Activated CD8-positive, alpha-beta T cell treated with anti-CD3 and anti-CD28 coated beads, Interleukin-2, amount 10 ng/mL, durations not matched to agents 7 days and 5 days (primary cell): ENCODE data around the gene RAB6B. TPM values are rescaled to one million over a fixed set of nuclear protein-coding genes. Genes with fewer than 3 reads are reported as not detected.

Experiments used
- ATAC-seq: fragments of 150-1000 bp; cut with Tn5 transposase; one replicate; pipeline ENCODE4 v1.10.0; 2021; ENCODE audit warnings: moderate library complexity
- CTCF ChIA-PET: fragments of 350-600 bp; sonication (Branson Sonifier 250); formaldehyde crosslinking; loops from one replicate; lab custom pipeline; 2021; ENCODE audit warnings: antibody characterized with exemption; lab: Charles Lee
- POLR2A ChIA-PET: fragments of 350-600 bp; sonication (Branson Sonifier 250); formaldehyde crosslinking; loops from one replicate; lab custom pipeline; 2021; ENCODE audit warnings: antibody characterized with exemption; lab: Charles Lee
- DNase-seq: peaks from one replicate; pipeline ENCODE4 v3.0.0-alpha.2; 2020
- H3K27ac Mint-ChIP-seq: one replicate; pipeline ENCODE4 v1.8.0; 2021; ENCODE audit warnings: mild to moderate bottlenecking, mixed read lengths
- H3K27me3 Mint-ChIP-seq: one replicate; pipeline ENCODE4 v1.8.0; 2021; ENCODE audit warnings: low read depth, mixed read lengths
- H3K36me3 Mint-ChIP-seq: one replicate; pipeline ENCODE4 v1.8.0; 2021; ENCODE audit warnings: low read depth, mixed read lengths
- H3K4me1 Mint-ChIP-seq: one replicate; pipeline ENCODE4 v1.8.0; 2021; ENCODE audit warnings: low read depth, mixed read lengths
- H3K4me3 Mint-ChIP-seq: one replicate; pipeline ENCODE4 v1.8.0; 2021; ENCODE audit warnings: mild to moderate bottlenecking, mixed read lengths
- H3K9me3 Mint-ChIP-seq: one replicate; pipeline ENCODE4 v1.8.0; 2022; ENCODE audit warnings: mixed read lengths; ENCODE audit not compliant: insufficient read depth
- total RNA-seq, 2 experiments: library from RNA; stranded (reverse); gene quantifications; one replicate each; pipeline ENCODE4 v1.2.3, GENCODE V29; 2021

Gene RAB6B
- total RNA-seq, 2 experiments from 2014 or later, result 0.68 to 1.2 TPM

DNA sequence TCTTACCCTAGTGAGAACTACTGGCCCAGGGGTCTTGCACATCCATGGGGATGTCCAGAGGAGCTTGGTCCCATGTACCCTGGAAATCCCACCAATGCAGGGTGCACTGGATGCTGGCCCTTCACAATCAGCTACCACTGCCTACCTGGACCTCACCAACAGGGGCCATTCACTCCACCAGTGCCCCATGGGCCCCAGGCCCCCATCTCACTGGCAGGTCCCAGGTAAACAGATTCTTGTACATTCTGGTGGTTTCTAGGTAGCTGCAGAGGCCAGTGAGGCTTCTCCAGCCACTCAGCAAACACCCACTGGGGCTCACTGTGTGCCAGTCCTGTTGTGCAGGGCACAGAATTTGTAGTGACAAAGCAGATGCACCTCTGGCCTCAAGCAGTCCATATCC, 24.9 kb downstream of the RAB6B start:
- CTCF ChIA-PET, result no interaction called here
- POLR2A ChIA-PET, result no interaction called here
- DNase-seq (no peak), ATAC-seq (no peak)
- Mint-ChIP-seq H3K27ac (no peak overlapping the region), H3K4me3 (no peak overlapping the region), H3K36me3 (no peaks in the 10 kb centered on the region), H3K4me1 (no peaks in the 10 kb centered on the region), H3K27me3 (peaks cover 24% of the 10 kb centered on the region), H3K9me3 (no peaks in the 10 kb centered on the region)

DNA sequence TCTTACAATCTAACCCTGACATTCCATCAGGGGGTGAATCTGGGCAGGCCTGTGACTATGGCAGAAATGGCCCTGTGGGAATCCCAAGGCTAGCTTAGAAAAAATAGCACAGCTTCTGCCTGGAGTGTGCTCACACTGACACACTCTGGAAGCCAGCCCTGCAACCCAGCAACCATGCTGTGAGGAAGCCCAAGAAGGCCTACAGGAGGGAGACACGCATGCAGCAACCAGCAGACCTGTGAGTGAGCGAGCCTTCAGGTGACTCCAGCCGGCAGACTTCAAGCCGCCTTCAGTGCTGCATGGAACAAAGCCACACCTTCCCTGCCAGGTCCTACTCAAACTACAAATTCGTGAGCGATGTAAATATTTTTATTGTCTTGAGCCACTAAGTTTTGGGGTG, 26.1 kb downstream of the RAB6B start:
- Mint-ChIP-seq H3K27me3 (peaks cover 18% of the 10 kb centered on the region), H3K27ac (no peak overlapping the region), H3K4me3 (no peak overlapping the region), H3K9me3 (no peaks in the 10 kb centered on the region), H3K36me3 (no peaks in the 10 kb centered on the region), H3K4me1 (no peaks in the 10 kb centered on the region)
- ChIA-PET CTCF (no interaction called here), POLR2A (no interaction called here)
- no peak for ATAC-seq
- no peak for DNase-seq

DNA sequence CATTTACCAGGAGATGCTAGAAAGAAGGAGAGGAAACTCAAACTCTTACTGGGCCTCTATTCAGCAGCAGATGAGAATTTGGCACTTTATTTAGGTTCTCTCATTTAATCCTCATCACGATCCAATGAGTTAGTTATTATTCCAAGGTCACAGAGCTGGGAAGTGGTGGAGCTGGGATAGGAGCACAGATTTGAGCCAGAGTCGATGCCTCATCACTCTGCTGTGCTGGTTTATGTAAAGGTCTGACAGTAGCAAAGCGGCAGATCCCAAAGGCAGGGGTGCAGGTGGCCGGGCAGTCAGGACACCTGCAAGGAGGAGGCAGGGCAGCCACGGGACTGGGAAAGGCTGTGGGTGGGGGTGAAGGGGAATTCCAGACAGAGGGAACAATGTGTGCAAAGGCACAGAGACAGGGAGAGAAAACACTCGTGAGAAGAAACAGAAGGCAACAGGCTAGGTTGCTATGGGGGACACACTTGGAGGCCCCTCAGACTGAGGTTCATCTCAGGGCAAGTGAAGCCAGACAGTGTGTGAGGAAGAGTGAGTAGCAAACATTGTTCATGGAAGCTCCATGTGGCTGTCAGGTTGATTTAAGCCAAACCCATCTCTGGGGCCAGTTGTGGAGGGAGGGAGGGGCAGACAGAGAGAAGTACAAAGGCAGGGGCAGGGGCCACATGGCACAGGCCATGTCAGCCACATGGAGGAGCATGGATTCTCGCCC, 26.8 kb downstream of the RAB6B start:
- Mint-ChIP-seq H3K27me3 (peaks cover 17% of the 10 kb centered on the region), H3K36me3 (no peaks in the 10 kb centered on the region), H3K9me3 (no peaks in the 10 kb centered on the region), H3K4me3 (no peak overlapping the region), H3K4me1 (no peaks in the 10 kb centered on the region), H3K27ac (no peak overlapping the region)
- DNase-seq (no peak), ATAC-seq (no peak)
- ChIA-PET CTCF (no interaction called here), POLR2A (no interaction called here)

DNA sequence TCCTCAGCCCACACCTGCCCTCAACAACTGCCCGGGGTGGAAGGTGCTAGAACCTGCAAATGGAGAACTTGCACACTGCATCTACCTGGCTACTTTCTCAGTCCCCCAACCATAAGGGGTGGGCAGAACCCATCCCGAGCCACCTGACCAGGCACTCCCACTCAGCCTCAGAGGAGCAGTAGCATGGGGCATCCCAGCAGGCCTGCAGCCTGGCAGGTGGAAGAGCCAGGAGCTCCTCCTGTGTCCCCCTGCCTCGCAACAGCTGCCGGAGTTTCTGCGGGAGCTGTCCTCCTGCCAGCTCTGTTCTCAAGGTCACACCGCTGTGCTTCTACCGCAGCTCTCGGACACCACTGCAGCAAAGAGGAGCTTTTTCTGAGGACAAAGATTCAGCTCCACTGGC, 27.5 kb downstream of the RAB6B start:
- ChIA-PET POLR2A (no interaction called here), CTCF (interaction anchor here (0.6 kb wide), 1 partner anchor 8 kb away, joined by 3 read pairs; no protein-coding TSS in a partner anchor)
- no peak for DNase-seq

DNA sequence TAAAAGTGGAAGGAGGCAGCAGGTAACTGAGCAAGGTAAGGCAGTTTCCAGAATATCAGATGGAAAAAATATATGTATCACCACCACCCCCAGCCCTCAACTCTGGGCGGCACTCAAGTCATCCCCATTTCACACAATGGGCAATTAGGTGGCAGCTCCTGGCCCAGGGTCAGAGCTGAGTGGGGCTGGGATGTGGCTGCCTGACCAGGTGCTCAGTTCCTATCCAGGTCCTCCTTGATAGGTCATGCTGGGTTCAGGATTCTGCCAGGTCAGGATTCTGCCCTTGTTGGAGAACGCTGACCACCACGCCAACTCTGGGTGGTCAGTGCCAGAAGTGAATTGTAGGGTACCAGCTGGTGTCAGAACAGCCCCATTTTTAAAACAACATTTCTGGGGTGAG, 29.5 kb downstream of the RAB6B start:
- CTCF ChIA-PET, result no interaction called here
- no peaks in the 10 kb centered on the region for H3K4me1 Mint-ChIP-seq
- POLR2A ChIA-PET, result no interaction called here

More for the DNA sequence above, 27.5 kb downstream of the RAB6B start:
- Mint-ChIP-seq H3K4me3 (no peak overlapping the region), H3K27ac (no peak overlapping the region), H3K9me3 (no peaks in the 10 kb centered on the region), H3K4me1 (no peaks in the 10 kb centered on the region), H3K36me3 (no peaks in the 10 kb centered on the region), H3K27me3 (peaks cover 15% of the 10 kb centered on the region)
- no peak for ATAC-seq

DNA sequence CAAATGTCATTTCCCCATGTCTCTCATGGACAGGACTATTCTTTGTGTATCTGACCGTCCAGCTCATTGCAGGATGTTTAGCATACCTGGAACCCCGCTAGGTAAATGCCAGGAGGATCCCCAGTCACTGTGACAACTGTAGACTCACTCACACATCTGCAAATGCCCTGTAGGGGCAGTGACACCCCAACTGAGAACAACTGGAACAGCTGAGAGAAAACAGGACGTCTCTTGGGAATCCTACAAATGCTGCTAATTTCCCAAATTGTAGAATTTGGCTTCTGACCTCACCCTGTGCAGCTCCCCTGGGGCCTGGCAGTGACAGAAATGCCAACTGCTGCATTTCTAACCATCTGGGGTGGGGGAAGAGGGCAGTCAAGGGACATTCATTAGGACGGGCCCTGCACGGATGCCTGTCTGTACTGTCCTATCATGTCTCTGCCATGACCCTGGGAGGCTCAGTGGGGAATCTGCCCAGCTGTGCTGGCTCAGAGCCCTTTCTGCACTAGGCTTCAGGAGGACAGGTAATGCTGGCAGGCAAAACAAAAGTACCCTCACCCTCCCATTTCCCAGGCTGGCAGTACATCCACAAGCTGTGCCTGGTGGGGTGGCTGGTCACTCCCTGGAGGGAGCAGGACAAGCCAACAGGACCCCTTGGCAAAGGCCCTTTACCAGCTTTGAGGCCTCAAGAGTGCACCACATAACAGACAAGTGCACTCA, 30.4 kb downstream of the RAB6B start:
- H3K4me3 Mint-ChIP-seq, result no peak overlapping the region
- no peak for ATAC-seq
- H3K36me3 Mint-ChIP-seq, result no peaks in the 10 kb centered on the region
- H3K9me3 Mint-ChIP-seq, result no peaks in the 10 kb centered on the region
- POLR2A ChIA-PET, result no interaction called here
- H3K27ac Mint-ChIP-seq, result no peak overlapping the region
- CTCF ChIA-PET, result interaction anchor here (0.8 kb wide), 1 partner anchor 439 kb away, joined by 3 read pairs; no protein-coding TSS in a partner anchor
- H3K27me3 Mint-ChIP-seq, result peaks cover 16% of the 10 kb centered on the region
- no peak for DNase-seq
- H3K4me1 Mint-ChIP-seq, result no peaks in the 10 kb centered on the region

More for the DNA sequence above, 29.5 kb downstream of the RAB6B start:
- DNase-seq, result no peak
- no peak overlapping the region for H3K27ac Mint-ChIP-seq
- H3K27me3 Mint-ChIP-seq, result peaks cover 18% of the 10 kb centered on the region
- no peak for ATAC-seq
- H3K36me3 Mint-ChIP-seq, result no peaks in the 10 kb centered on the region
- no peak overlapping the region for H3K4me3 Mint-ChIP-seq
- no peaks in the 10 kb centered on the region for H3K9me3 Mint-ChIP-seq

DNA sequence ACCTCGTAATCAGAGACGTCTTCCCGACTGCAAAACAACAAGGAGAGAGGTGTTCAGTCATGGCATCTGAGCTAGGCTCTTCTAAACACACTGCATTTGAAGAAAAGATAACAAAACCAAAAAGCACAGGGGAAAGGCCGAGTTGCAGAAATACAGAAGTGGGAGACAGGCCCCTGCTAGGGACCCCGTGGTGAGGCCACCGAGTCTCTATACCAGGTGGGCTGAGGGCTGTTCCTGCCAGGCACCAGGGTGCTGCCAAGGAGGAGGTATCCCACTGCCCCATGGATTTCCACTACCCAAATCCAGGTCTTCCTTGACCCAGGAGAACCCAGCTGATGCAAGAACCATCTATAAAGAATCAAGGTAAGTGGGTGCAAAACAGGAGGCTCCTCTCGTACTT, 31.1 kb downstream of the RAB6B start:
- no peaks in the 10 kb centered on the region for H3K36me3 Mint-ChIP-seq
- ATAC-seq (no peak), DNase-seq (no peak)
- peaks cover 14% of the 10 kb centered on the region for H3K27me3 Mint-ChIP-seq
- POLR2A ChIA-PET, result no interaction called here
- no peaks in the 10 kb centered on the region for H3K9me3 Mint-ChIP-seq
- no peak overlapping the region for H3K27ac Mint-ChIP-seq
- H3K4me1 Mint-ChIP-seq, result no peaks in the 10 kb centered on the region
- no peak overlapping the region for H3K4me3 Mint-ChIP-seq
- CTCF ChIA-PET, result interaction anchor here (0.8 kb wide), 1 partner anchor 439 kb away, joined by 3 read pairs; no protein-coding TSS in a partner anchor

DNA sequence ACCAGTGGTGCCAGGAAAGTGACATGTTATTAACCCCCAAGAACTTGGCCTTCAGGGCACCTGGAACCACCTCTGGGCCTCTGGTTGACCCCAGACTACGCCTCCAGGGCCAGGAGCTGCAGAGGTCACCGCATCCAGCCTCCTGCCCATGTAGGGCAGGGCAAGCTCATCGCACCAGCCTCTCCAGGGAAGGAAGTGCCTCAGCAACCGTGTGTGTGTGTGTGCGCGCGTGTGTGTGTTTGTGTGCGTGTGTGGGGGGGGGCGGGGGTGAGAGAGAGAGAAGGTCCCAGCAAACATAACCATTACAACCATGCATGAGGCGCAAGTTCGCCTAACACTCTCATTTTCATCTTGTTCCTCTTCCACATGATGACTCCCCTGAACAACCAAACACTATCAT, 31.8 kb downstream of the RAB6B start:
- H3K4me3 Mint-ChIP-seq, result no peak overlapping the region
- no peaks in the 10 kb centered on the region for H3K36me3 Mint-ChIP-seq
- ChIA-PET POLR2A (no interaction called here), CTCF (interaction anchor here (0.6 kb wide), 1 partner anchor 200 kb away, joined by 3 read pairs; no protein-coding TSS in a partner anchor)
- no peak for ATAC-seq
- no peak overlapping the region for H3K27ac Mint-ChIP-seq
- no peaks in the 10 kb centered on the region for H3K9me3 Mint-ChIP-seq
- no peak for DNase-seq
- H3K4me1 Mint-ChIP-seq, result no peaks in the 10 kb centered on the region
- H3K27me3 Mint-ChIP-seq, result peaks cover 13% of the 10 kb centered on the region

DNA sequence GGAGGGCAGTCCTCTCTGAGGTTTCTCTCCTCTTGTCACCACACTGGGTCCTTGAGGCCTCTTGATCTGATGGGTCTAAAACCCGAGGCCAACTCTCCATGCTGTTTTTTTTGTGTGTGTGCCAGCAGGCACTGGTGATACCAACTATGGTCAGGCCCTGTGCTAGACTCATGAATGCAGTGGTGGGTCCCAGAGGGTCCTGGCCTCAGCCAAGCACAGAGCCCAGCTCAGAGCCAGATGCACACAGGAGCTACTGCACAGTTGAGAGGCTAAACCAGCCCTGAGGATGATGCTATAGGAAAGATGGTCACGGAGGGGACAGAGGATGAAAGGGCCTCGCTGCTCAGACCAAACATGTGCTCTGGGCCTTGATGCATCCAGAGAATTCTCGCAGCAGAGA, 33.5 kb downstream of the RAB6B start:
- no peak overlapping the region for H3K4me3 Mint-ChIP-seq
- CTCF ChIA-PET, result no interaction called here
- peaks cover 9% of the 10 kb centered on the region for H3K27me3 Mint-ChIP-seq
- DNase-seq, result no peak
- no peak for ATAC-seq
- POLR2A ChIA-PET, result no interaction called here
- H3K4me1 Mint-ChIP-seq, result peaks cover 8% of the 10 kb centered on the region
- no peak overlapping the region for H3K27ac Mint-ChIP-seq
- H3K36me3 Mint-ChIP-seq, result no peaks in the 10 kb centered on the region
- no peaks in the 10 kb centered on the region for H3K9me3 Mint-ChIP-seq

DNA sequence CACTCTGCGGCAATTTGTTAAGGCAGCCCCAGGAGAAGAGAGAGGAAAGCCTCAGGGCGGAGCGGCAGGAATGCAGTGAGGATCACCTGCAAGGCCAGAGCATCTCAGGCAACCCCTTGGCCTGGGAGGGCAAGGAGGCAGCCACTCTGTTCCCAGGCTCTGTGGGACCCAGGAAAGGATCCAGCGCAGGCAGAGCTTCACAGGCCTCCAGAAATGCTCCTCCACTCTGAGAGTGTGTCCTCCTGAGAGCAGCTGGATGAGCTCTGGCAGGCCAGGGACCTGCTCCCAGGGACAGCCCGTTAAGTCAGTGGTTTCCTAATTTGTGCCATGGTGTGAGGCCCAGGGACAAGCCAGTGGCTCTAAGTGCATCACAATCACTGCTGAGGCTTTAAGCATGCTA, 35.2 kb downstream of the RAB6B start:
- ATAC-seq (no peak), DNase-seq (no peak)
- Mint-ChIP-seq H3K36me3 (no peaks in the 10 kb centered on the region), H3K27me3 (peaks cover 2% of the 10 kb centered on the region), H3K4me3 (no peak overlapping the region), H3K9me3 (no peaks in the 10 kb centered on the region), H3K27ac (no peak overlapping the region), H3K4me1 (peaks cover 8% of the 10 kb centered on the region)
- ChIA-PET CTCF (no interaction called here), POLR2A (no interaction called here)

DNA sequence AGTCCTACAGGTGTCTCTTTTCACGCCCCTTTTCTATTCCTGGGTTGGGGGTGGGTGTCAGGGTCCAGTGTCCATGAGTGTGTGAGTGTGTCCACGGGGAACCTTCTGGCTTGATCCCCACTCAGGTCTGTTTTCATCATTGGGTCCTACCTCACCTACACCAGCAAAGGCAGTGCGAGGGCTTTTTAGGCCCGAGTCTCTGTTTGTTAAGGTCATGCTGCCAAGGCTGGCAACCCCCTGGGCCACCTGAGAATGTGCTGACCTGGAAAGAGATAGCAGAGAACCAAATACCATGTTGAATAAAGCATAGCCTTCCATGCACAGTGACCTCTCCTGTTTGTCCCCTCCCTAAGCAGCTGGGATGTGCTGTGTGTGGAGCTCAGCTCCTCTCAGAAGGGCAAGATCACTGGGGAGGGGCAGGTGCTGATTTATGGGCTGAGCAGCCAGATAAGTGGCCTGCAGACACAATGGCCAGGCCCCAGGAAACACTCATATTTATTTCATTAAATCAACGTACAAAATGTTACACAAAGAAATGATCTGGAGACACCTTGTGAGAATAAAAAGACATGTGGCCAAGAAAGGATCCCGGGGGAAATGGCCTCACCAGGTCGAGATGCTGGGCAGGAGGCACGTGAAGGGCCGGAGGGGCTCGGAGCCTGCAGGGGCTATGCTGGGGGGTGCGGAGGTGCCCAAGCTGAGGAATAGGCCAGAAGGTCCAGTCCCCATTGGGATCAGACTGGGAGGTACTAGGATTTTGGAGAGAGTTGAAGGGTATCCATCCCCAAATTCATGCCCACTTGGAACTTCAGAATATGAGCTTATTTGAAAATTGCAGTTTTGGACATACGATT, 36.1 kb downstream of the RAB6B start:
- Mint-ChIP-seq H3K4me1 (peaks cover 8% of the 10 kb centered on the region), H3K27me3 (peaks cover 2% of the 10 kb centered on the region), H3K9me3 (no peaks in the 10 kb centered on the region), H3K27ac (no peak overlapping the region), H3K4me3 (no peak overlapping the region), H3K36me3 (no peaks in the 10 kb centered on the region)
- DNase-seq (no peak), ATAC-seq (no peak)
- ChIA-PET POLR2A (no interaction called here), CTCF (no interaction called here)

DNA sequence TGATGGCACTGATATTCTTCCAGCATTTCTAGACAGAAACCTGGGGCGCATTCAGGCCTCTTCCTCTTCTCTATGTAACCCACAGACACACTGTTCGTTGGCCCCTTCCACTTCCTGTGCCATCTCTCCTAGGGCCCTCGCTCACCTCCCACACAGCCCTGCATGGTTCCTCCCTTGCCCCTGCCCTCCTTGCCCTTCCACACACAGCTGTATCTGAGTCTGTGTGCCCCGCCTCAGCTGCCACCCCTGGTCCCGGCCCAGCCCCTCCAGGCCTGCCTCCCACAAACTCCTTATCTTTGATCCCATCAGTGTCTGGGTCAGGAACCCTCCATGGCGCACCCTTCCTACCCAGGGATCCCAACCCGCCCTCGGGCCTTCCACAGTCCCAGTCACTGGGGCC, 37.9 kb downstream of the RAB6B start:
- Mint-ChIP-seq H3K4me3 (no peak overlapping the region), H3K27me3 (peaks cover 2% of the 10 kb centered on the region), H3K36me3 (no peaks in the 10 kb centered on the region), H3K4me1 (peaks cover 8% of the 10 kb centered on the region), H3K9me3 (no peaks in the 10 kb centered on the region), H3K27ac (peak overlapping the region; percentile 71)
- DNase-seq (peak; percentile 23), ATAC-seq (no peak)
- ChIA-PET CTCF (no interaction called here), POLR2A (no interaction called here)
